WERI-Rb-1 (cell line): ENCODE data around the gene NLGN1.
A peak's percentile ranks its signal among the peaks of the same experiment; 100 is the strongest.

Experiments
- DNase-seq: peaks from one replicate; pipeline ENCODE4 v3.0.0-alpha.2; 2020
- H3K27ac ChIP-seq: fragments of 250-450 bp; sonication (Bioruptor Pico); 2 replicates; pipeline ENCODE4 v1.5.1; 2020; ENCODE audit warnings: mild to moderate bottlenecking, moderate library complexity
- H3K27me3 ChIP-seq: fragments of 250-450 bp; sonication (Bioruptor Pico); 2 replicates; pipeline ENCODE4 v1.5.1; 2021; ENCODE audit warnings: mild to moderate bottlenecking, low read depth, moderate library complexity; ENCODE audit not compliant: insufficient read depth, severe bottlenecking
- H3K36me3 ChIP-seq: fragments of 250-450 bp; sonication (Bioruptor Pico); 2 replicates; pipeline ENCODE4 v1.5.1; 2020; ENCODE audit warnings: mild to moderate bottlenecking, moderate library complexity
- H3K4me3 ChIP-seq: 2 replicates; pipeline ENCODE4 v1.5.1; 2011; ENCODE audit warnings: low read depth, mild to moderate bottlenecking, control low read depth, low read length
- H3K9me3 ChIP-seq: fragments of 250-450 bp; sonication (Bioruptor Pico); 2 replicates; pipeline ENCODE4 v1.5.1; 2021; ENCODE audit warnings: mild to moderate bottlenecking, moderate library complexity; ENCODE audit not compliant: severe bottlenecking
- CTCF ChIP-seq: IDR thresholded peaks from 2 replicates; pipeline ENCODE4 v1.5.1; 2011; ENCODE audit warnings: low read depth, mild to moderate bottlenecking, control low read depth, inconsistent platforms, low read length

Gene NLGN1

GRCh38 chr3:173733029-173733652 lies 335.6 kb downstream of the NLGN1 start:
- no peak for DNase-seq
- no peaks in the 10 kb centered on the region for H3K27me3 ChIP-seq
- H3K36me3 ChIP-seq, result no peaks in the 10 kb centered on the region
- H3K27ac ChIP-seq, result no peak overlapping the region
- no peak overlapping the region for H3K4me3 ChIP-seq
- 0 out of 2 replicates have a peak, but pooled peaks have one; percentile 11 for TF ChIP-seq CTCF
- no peaks in the 10 kb centered on the region for H3K9me3 ChIP-seq

- Histone ChIP-seq H3K9me3 (no peaks in the 10 kb centered on the region), H3K27me3 (no peaks in the 10 kb centered on the region), H3K36me3 (no peaks in the 10 kb centered on the region), H3K4me3 (no peak overlapping the region), H3K27ac (no peak overlapping the region)
- no peak for DNase-seq
- no peak for TF ChIP-seq CTCF
Observed at GRCh38 chr3:173734473-173734872, 336.9 kb downstream of the NLGN1 start.

- Histone ChIP-seq H3K36me3 (no peaks in the 10 kb centered on the region), H3K4me3 (no peak overlapping the region), H3K9me3 (no peaks in the 10 kb centered on the region), H3K27ac (no peak overlapping the region), H3K27me3 (no peaks in the 10 kb centered on the region)
- DNase-seq, result no peak
- TF ChIP-seq CTCF, result no peak
Observed at GRCh38 chr3:173734895-173735294, 337.4 kb downstream of the NLGN1 start.

GRCh38 chr3:173735841-173736240 lies 338.3 kb downstream of the NLGN1 start:
- Histone ChIP-seq H3K27ac (no peak overlapping the region), H3K27me3 (no peaks in the 10 kb centered on the region), H3K36me3 (no peaks in the 10 kb centered on the region), H3K4me3 (no peak overlapping the region), H3K9me3 (no peaks in the 10 kb centered on the region)
- no peak for DNase-seq
- no peak for TF ChIP-seq CTCF

GRCh38 chr3:173737167-173737808 lies 339.7 kb downstream of the NLGN1 start:
- DNase-seq, result no peak
- Histone ChIP-seq H3K36me3 (no peaks in the 10 kb centered on the region), H3K4me3 (no peak overlapping the region), H3K27me3 (no peaks in the 10 kb centered on the region), H3K27ac (no peak overlapping the region), H3K9me3 (no peaks in the 10 kb centered on the region)
- TF ChIP-seq CTCF, result no peak
